Thyroid gland (tissue), 4 donors: ENCODE data around the gene NELFA. TPM values are rescaled to one million over a fixed set of nuclear protein-coding genes. Genes with fewer than 3 reads are reported as not detected.

Experiments
- DNase-seq, 2 donors: peaks; one replicate each; pipeline ENCODE4 v3.0.0-alpha.2; 2019
- H3K27ac ChIP-seq, 3 donors: fragments of 200-600 bp; sonication (generic); 1 replicate in 2 of 3; 2 replicates in 1 of 3; pipeline ENCODE4 v1.5.1; 2016 to 2019; ENCODE audit warnings: mild to moderate bottlenecking in 1 of 3, moderate library complexity in 1 of 3
- H3K27me3 ChIP-seq: fragments of 200-600 bp; sonication (generic); one replicate; pipeline ENCODE4 v1.5.1; 2019
- H3K36me3 ChIP-seq, 2 donors: fragments of 200-600 bp; sonication (generic); one replicate each; pipeline ENCODE4 v1.5.1; 2016 to 2019
- H3K4me1 ChIP-seq, 2 donors: fragments of 200-600 bp; sonication (generic); one replicate each; pipeline ENCODE4 v1.5.1; 2017 to 2019
- H3K4me3 ChIP-seq, 3 donors: fragments of 200-600 bp; sonication (generic); replicated peaks in 1 of 3; 1 replicate in 2 of 3; 2 replicates in 1 of 3; pipeline ENCODE4 v1.5.1; 2016; ENCODE audit warnings: mild to moderate bottlenecking in 1 of 3
- H3K9me3 ChIP-seq: fragments of 200-600 bp; sonication (generic); one replicate; pipeline ENCODE4 v1.5.1; 2017
- CTCF ChIP-seq, 6 experiments: fragments of 200-600 bp in 3 of 6; fragments of 450-650 bp in 3 of 6; sonication (generic) in 3 of 6; IDR thresholded peaks; one replicate each; pipeline ENCODE4 v1.5.1; 2016 to 2019; ENCODE audit warnings: antibody characterized with exemption in 6 of 6, mild to moderate bottlenecking in 2 of 6, inconsistent platforms in 1 of 6, moderate library complexity in 1 of 6
- POLR2A ChIP-seq, 2 donors: fragments of 450-650 bp; IDR thresholded peaks; one replicate each; pipeline ENCODE4 v1.6.1; 2017; ENCODE audit warnings: antibody characterized with exemption in 2 of 2, mild to moderate bottlenecking in 2 of 2, moderate library complexity in 1 of 2
- WGBS, 2 donors: methylation state at CpG; one replicate each; pipeline ENCODE4 v1.1.5; 2017; 5-methylcytosine and 5-hydroxymethylcytosine counted together
- intact Hi-C: fragments of 100-400 bp; cut with DNase I; formaldehyde crosslinking; loops from one replicate; pipeline ENCODE4 v1.15.1; 2023
- total RNA-seq, 4 donors: library from RNA; depleted of rRNA; stranded (reverse); fragments of >200 nt; gene quantifications; one replicate each; pipeline ENCODE4 v1.2.3, GENCODE V29; 2016

The NELFA gene
- total RNA-seq, 4 donors from 2014 or later, result 23.2 to 39.3 (median 28.7) TPM

- no peaks in the 10 kb centered on the region for H3K4me1 ChIP-seq
- no peaks in the 10 kb centered on the region for H3K9me3 ChIP-seq
- H3K36me3 ChIP-seq, result no peaks in the 10 kb centered on the region
- 92 to 93% methylated on average over 7 of the region's 7 CpGs for WGBS, 2 donors
- no peak overlapping the region for H3K4me3 ChIP-seq
- H3K27me3 ChIP-seq, result peaks cover 8% of the 10 kb centered on the region
- intact Hi-C loops, result no loop called here
- no peak overlapping the region for H3K27ac ChIP-seq
- TF ChIP-seq POLR2A (IDR thresholded peaks at IDR 0.05), result no peak
- TF ChIP-seq CTCF (IDR thresholded peaks at IDR 0.05), result no peak
- DNase-seq, result no peak
Measured at GRCh38 chr4:2049381-2049780, 40.6 kb upstream of the NELFA start.

GRCh38 chr4:2048831-2049230 lies 40.1 kb upstream of the NELFA start:
- WGBS, 2 donors, result 85 to 96% methylated on average over 6 to 8 of the region's 8 CpGs
- TF ChIP-seq POLR2A (IDR thresholded peaks at IDR 0.05) (no peak), CTCF (IDR thresholded peaks at IDR 0.05) (no peak)
- Histone ChIP-seq H3K27ac (no peak overlapping the region), H3K9me3 (no peaks in the 10 kb centered on the region), H3K36me3 (no peaks in the 10 kb centered on the region), H3K4me3 (no peak overlapping the region), H3K4me1 (no peaks in the 10 kb centered on the region), H3K27me3 (peaks cover 8% of the 10 kb centered on the region)
- no peak for DNase-seq
- intact Hi-C loops, result no loop called here

- peaks cover 8% of the 10 kb centered on the region for H3K27me3 ChIP-seq
- no peak overlapping the region for H3K27ac ChIP-seq
- H3K4me3 ChIP-seq, result no peak overlapping the region
- TF ChIP-seq POLR2A (IDR thresholded peaks at IDR 0.05) (no peak), CTCF (IDR thresholded peaks at IDR 0.05) (no peak)
- no peaks in the 10 kb centered on the region for H3K9me3 ChIP-seq
- WGBS, 2 donors, result 89 to 92% methylated on average over 21 to 25 of the region's 25 CpGs
- DNase-seq, result no peak
- H3K4me1 ChIP-seq, result no peaks in the 10 kb centered on the region
- intact Hi-C loops, result no loop called here
- H3K36me3 ChIP-seq, result no peaks in the 10 kb centered on the region
Measured at GRCh38 chr4:2047781-2048581, 39.2 kb upstream of the NELFA start.

GRCh38 chr4:2047031-2047660 lies 38.4 kb upstream of the NELFA start:
- Histone ChIP-seq H3K36me3 (no peaks in the 10 kb centered on the region), H3K27ac (no peak overlapping the region), H3K4me1 (peaks cover 4 to 6% of the 10 kb centered on the region in 2 donors), H3K9me3 (no peaks in the 10 kb centered on the region), H3K27me3 (peaks cover 8% of the 10 kb centered on the region), H3K4me3 (no peak overlapping the region)
- DNase-seq, result no peak
- intact Hi-C loops, result no loop called here
- WGBS, 2 donors, result 48 to 51% methylated on average over 27 to 33 of the region's 57 CpGs
- TF ChIP-seq CTCF (IDR thresholded peaks at IDR 0.05), result no peak
- TF ChIP-seq POLR2A (IDR thresholded peaks at IDR 0.05), result no peak
